Measurements from ENCODE around the gene TPSAB1.

GRCh38 chr16:1277617-1278282, 37.2 kb downstream of the TPSAB1 start:
- no peak for TF ChIP-seq CTCF (IDR thresholded peaks at IDR 0.05)
- no peak for TF ChIP-seq POLR2A (IDR thresholded peaks at IDR 0.05)
- no peak for TF ChIP-seq EP300 (IDR thresholded peaks at IDR 0.05)

All from upper lobe of left lung (tissue), 4 donors.